ENCODE data around the gene GNA12.

Gene GNA12

DNA sequence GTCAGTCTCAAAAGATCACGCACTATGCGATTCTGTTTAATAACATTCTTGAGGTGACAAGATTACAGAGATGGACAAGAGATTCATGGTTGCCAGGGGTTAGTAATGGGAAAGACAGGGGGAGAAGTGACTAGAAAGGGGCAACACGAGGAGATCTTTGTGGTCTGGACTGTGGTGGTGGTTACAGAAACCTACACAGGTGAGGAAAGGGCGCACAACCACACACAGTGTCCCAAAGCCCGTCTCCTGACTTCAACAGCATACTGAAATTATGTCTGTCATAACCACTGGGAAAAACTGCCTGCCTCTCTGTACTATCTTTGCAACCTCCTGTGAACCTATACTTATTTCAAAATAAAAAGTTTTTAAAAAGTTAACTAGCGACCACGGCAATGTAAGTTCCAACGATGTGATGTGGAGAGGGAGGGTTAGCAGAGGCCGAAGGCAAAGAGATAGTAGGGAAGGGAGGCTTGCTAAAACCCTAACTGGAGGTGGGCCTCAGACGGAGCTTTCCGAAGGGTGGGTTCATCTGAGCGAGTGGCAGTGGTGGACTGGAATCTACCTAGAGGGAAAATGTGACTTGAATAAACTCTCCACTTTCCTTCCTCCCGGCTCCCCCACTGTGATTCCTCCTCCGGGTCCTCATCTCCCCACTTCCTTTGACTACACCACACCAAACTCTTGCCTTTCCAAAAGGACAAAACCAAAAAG is 43.7 kb downstream of the GNA12 start:
- TF ChIP-seq CTCF (IDR thresholded peaks at IDR 0.05; ENCODE audit: low read length, missing control alignments) = no peak
- H3K4me3 ChIP-seq (replicated peaks; ENCODE audit: low read depth, low read length) = no peak overlapping the region
- DNase-seq (ENCODE audit: low read depth) = no peak

DNA sequence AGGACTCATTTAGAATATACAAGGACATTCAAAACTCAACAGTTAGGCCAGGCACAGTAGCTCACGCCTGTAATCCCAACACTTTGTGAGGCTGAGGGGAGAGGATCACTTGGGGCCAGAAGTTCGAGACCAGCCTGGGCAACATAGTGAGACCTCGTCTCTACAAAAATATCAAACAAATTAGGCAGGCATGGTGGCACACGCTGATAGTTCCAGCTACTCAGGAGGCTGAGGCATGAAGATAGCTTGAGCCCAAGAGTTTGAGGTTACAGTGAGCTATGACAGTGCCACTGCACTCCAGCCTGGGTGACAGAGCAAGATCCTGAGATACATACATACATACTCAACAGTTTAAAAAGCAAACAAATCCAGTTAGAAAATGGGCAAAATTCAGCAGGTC is 44.9 kb downstream of the GNA12 start:
- H3K4me3 ChIP-seq (replicated peaks; ENCODE audit: low read depth, low read length) = no peak overlapping the region
- DNase-seq (ENCODE audit: low read depth) = no peak
- no peak for TF ChIP-seq CTCF (IDR thresholded peaks at IDR 0.05; ENCODE audit: low read length, missing control alignments)

- DNase-seq (ENCODE audit: low read depth) = no peak
- no peak for TF ChIP-seq CTCF (IDR thresholded peaks at IDR 0.05; ENCODE audit: low read length, missing control alignments)
- H3K4me3 ChIP-seq (replicated peaks; ENCODE audit: low read depth, low read length) = no peak overlapping the region
These were observed 45.4 kb downstream of the GNA12 start for GRCh38 chr7:2798669-2799068.

DNA sequence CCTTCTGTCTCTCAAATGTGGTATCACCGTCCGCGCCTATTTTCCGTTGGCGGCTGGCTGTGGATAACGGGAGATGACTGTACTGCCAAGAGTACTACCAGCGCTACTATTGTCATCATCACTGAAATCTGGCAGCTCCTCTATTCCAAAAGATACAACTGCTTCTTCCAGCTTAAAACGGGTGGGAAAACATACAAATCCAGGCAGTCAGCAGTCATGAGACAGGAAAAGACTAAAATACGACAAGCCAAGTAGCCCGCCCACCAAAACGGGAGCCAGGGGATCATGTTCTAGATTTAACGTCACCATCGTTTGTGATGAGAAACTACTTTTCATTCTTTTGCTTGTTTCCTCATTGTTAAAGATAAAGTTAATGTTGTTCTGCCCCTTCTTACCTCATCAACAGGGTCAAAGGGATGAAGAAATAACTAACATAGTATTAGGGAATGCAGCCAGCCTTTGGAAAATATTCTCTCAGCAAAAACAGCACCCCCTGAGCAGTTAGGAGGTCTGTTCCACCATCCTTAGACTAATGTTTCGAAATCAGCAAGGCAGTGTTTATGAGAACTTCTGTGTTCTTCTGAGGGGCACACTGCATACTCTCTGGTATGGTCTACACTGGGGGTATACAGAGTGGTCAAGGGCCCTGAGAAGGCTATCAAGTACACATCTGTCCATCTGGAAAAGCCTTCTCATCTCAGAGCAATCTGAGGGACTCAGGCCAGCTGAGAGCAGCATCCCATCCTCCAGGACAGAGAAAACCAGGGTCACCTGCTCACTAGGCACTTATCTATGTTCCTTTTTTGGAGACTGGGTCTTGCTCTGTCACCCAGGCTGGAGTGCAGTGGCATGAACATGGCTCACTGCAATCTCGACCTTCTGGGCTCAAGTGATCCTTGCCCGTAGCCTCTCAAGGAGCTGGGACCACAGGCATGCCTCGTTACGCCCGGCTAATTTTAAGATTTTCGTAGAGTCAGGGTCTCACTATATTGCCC is 47.5 kb downstream of the GNA12 start:
- peak; percentile 99 for DNase-seq (ENCODE audit: low read depth)
- TF ChIP-seq CTCF (IDR thresholded peaks at IDR 0.05; ENCODE audit: low read length, missing control alignments) = no peak
- H3K4me3 ChIP-seq (replicated peaks; ENCODE audit: low read depth, low read length) = peak overlapping the region; percentile 12

GRCh38 chr7:2795906-2796305 is 48.2 kb downstream of the GNA12 start:
- H3K4me3 ChIP-seq (replicated peaks; ENCODE audit: low read depth, low read length) = peak overlapping the region; percentile 12

More at GRCh38 chr7:2795906-2796305, 48.2 kb downstream of the GNA12 start:
- no peak for DNase-seq (ENCODE audit: low read depth)
- TF ChIP-seq CTCF (IDR thresholded peaks at IDR 0.05; ENCODE audit: low read length, missing control alignments) = no peak
